K562 (cell line): ENCODE results near the gene RNF187. TPM values are rescaled to one million over a fixed set of nuclear protein-coding genes. Genes with fewer than 3 reads are reported as not detected.

Source experiments
- BRD9 ChIP-seq: fragments of 450-650 bp; IDR thresholded peaks from 2 replicates; pipeline ENCODE4 v1.6.1; 2018; ENCODE audit warnings: low read depth; ENCODE audit not compliant: partially characterized antibody
- ELF2 ChIP-seq: fragments of 250-450 bp; sonication (Bioruptor Pico); IDR thresholded peaks from 2 replicates; pipeline ENCODE4 v1.5.0; 2021; ENCODE audit warnings: mild to moderate bottlenecking
- ETV1 ChIP-seq: fragments of 450-650 bp; conservative IDR thresholded peaks from 2 replicates; pipeline ENCODE4 v1.6.1; 2016; ENCODE audit warnings: missing genetic modification characterization, control low read depth, low read depth, missing compliant biosample characterization
- HNRNPL ChIP-seq: fragments of 200-400 bp; formaldehyde crosslinking; IDR thresholded peaks from 2 replicates; pipeline ENCODE4 v1.6.1; 2017; ENCODE audit warnings: low read depth, mild to moderate bottlenecking, low read length
- L3MBTL2 ChIP-seq: fragments of 450-650 bp; IDR thresholded peaks from 2 replicates; pipeline ENCODE4 v1.6.1; 2016; ENCODE audit warnings: mild to moderate bottlenecking, moderate library complexity
- MAFK ChIP-seq: IDR thresholded peaks from 2 replicates; pipeline ENCODE4 v1.6.1; 2011; ENCODE audit warnings: low read length, improper control_type of control experiment
- NEUROD1 ChIP-seq: fragments of 150-350 bp; IDR thresholded peaks from 2 replicates; pipeline ENCODE4 v1.6.1; 2014; ENCODE audit warnings: borderline replicate concordance, low read length, low read depth; ENCODE audit not compliant: partially characterized antibody
- POLR2A ChIP-seq: fragments of 450-650 bp; conservative IDR thresholded peaks from 2 replicates; pipeline ENCODE4 v1.6.1; 2016
- PTRF ChIP-seq: fragments of 450-650 bp; IDR thresholded peaks from 2 replicates; pipeline ENCODE4 v1.6.1; 2016; ENCODE audit warnings: mild to moderate bottlenecking, missing genetic modification characterization, missing compliant biosample characterization
- SIN3B ChIP-seq: fragments of 450-650 bp; IDR thresholded peaks from 2 replicates; pipeline ENCODE4 v1.6.1; 2017; ENCODE audit warnings: low read depth, mild to moderate bottlenecking, moderate library complexity
- SNIP1 ChIP-seq: fragments of 450-650 bp; IDR thresholded peaks from 2 replicates; pipeline ENCODE4 v1.7.1; 2017; ENCODE audit warnings: low read depth, mild to moderate bottlenecking
- TEAD2 ChIP-seq: fragments of 450-650 bp; IDR thresholded peaks from 2 replicates; pipeline ENCODE4 v1.6.1; 2016; ENCODE audit warnings: missing genetic modification characterization, control low read depth, missing compliant biosample characterization
- TGIF2 ChIP-seq: sonication (generic); formaldehyde crosslinking; IDR thresholded peaks from 2 replicates; pipeline ENCODE4 v1.8.1; 2022; ENCODE audit warnings: mild to moderate bottlenecking, missing genetic modification reagents, moderate library complexity
- ZC3H4 ChIP-seq: sonication (generic); formaldehyde crosslinking; IDR thresholded peaks from 2 replicates; pipeline ENCODE4 v1.9.0; 2021; ENCODE audit warnings: missing genetic modification reagents, borderline replicate concordance
- ZEB2 ChIP-seq: fragments of 450-650 bp; IDR thresholded peaks from 2 replicates; pipeline ENCODE4 v1.6.1; 2016
- ZNF324 ChIP-seq: fragments of 250-450 bp; sonication (Bioruptor Pico); IDR thresholded peaks from 2 replicates; pipeline ENCODE4 v1.4.0; 2020; ENCODE audit warnings: mild to moderate bottlenecking
- ZNF766 ChIP-seq: fragments of 200-800 bp; sonication (Bioruptor generic); conservative IDR thresholded peaks from 2 replicates; pipeline ENCODE4 v1.6.1; 2016; ENCODE audit warnings: missing genetic modification characterization, missing compliant biosample characterization
- polyA plus RNA-seq, 8 experiments: library from polyadenylated mRNA; depleted of rRNA in 4 of 8; stranded (reverse) in 5 of 8; unstranded in 3 of 8; fragments of >200 nt; fragmentation: Nextera tagmentation in 2 of 8; fragmentation: Illumina TruSeq in 1 of 8; extraction: Ambion mirVana in 2 of 8; extraction: Trizol in 1 of 8; gene quantifications; 2 replicates each; pipeline versions ENCODE4 v1.2.1 to v1.2.3, GENCODE V29; 2011 to 2014; ENCODE audit warnings: inconsistent platforms in 1 of 8, missing spikeins in 1 of 8
- total RNA-seq, 7 experiments: library from RNA; depleted of rRNA in 6 of 7; stranded (reverse); fragments of >200 nt in 6 of 7; fragmentation: Illumina TruSeq in 2 of 7; extraction: Trizol in 2 of 7; gene quantifications; 2 replicates each; pipeline versions ENCODE4 v1.2.1 to v1.2.3, GENCODE V29; 2011 to 2021; ENCODE audit warnings: low replicate concordance in 1 of 7
- TF ChIP-seq, protein P1 (sequence below): sonication (generic); formaldehyde crosslinking; IDR thresholded peaks from 2 replicates; pipeline ENCODE4 v1.8.0; 2022; ENCODE audit warnings: missing genetic modification reagents, mild to moderate bottlenecking, borderline replicate concordance
- TF ChIP-seq, protein P2 (sequence below): fragments of 450-650 bp; IDR thresholded peaks from 2 replicates; pipeline ENCODE4 v1.6.1; 2016
- TF ChIP-seq, protein P3 (sequence below): fragments of 250-450 bp; sonication (Bioruptor Pico); IDR thresholded peaks from 2 replicates; pipeline ENCODE4 v1.5.0; 2021
- TF ChIP-seq, protein P4 (sequence below), 2 experiments: fragments of 450-650 bp; conservative IDR thresholded peaks; 2 replicates each; pipeline ENCODE4 v1.6.1; 2017; ENCODE audit warnings: mild to moderate bottlenecking in 2 of 2, moderate library complexity in 2 of 2
- TF ChIP-seq, protein P5 (sequence below): fragments of 250-450 bp; sonication (Bioruptor Pico); IDR thresholded peaks from 2 replicates; pipeline ENCODE4 v1.5.0; 2020; ENCODE audit warnings: mild to moderate bottlenecking

RNF187 gene
- total and polyA plus RNA-seq, 9 of the 15 experiments (the other 6 are each of a cell fraction or from before 2014, with no cell fraction given), result 2.3 to 119 (median 41.9) TPM

DNA sequence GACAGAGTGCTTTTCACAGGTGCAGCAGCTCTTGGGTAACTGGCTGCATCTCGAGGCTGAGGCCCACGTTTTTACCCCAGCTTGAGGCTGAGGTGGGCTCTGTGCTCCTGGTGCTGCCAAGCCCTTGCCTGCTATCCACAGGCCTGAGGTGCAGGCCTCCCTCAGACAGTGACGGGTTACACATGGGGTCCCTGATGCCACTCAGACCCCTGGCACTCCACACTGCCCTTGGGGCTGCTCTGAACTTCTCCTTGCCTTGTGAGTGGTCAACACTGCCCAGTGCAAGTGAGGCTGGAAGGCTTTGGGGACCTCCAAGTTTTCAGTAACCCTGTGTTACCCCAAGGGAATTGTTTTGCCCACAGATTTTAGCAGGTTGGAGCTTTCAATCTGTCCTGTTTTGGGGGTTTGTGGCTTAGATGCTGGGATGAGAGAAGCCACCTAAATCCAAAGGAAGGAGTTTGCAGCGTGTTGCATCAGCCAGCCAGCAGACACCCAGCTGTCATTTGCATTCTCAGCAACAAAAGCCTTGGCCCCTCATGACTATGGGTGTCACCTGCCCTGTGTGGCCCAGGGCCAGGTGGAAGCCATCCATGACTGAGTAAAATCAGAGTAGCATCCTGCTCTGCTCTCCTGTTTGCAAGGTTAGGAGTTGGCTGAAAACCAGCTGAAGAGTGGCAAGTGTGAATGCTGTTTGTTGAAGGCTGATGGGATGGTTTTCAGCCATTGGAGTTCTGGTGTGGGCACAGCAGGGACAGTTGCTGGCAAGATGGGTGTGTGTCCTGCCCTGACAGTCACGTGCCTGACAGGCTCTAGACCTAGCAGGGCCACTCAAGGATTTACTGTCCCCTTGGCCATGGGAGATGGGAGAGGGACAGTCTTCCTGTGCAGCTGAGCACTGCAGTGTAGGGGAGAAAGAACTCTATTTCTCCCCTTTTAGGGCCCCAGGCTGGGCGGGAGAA lies 3.2 kb downstream of the RNF187 start (continued):
- TF ChIP-seq SNIP1, result no peak
- TF ChIP-seq NEUROD1, result peak; percentile 48
- TF ChIP-seq BRD9, result peak; percentile 81
- TF ChIP-seq, protein P1, sequence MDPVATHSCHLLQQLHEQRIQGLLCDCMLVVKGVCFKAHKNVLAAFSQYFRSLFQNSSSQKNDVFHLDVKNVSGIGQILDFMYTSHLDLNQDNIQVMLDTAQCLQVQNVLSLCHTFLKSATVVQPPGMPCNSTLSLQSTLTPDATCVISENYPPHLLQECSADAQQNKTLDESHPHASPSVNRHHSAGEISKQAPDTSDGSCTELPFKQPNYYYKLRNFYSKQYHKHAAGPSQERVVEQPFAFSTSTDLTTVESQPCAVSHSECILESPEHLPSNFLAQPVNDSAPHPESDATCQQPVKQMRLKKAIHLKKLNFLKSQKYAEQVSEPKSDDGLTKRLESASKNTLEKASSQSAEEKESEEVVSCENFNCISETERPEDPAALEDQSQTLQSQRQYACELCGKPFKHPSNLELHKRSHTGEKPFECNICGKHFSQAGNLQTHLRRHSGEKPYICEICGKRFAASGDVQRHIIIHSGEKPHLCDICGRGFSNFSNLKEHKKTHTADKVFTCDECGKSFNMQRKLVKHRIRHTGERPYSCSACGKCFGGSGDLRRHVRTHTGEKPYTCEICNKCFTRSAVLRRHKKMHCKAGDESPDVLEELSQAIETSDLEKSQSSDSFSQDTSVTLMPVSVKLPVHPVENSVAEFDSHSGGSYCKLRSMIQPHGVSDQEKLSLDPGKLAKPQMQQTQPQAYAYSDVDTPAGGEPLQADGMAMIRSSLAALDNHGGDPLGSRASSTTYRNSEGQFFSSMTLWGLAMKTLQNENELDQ (CRISPR knock-in tag), result no peak
- TF ChIP-seq ELF2 (CRISPR knock-in tag), result peak; percentile 49
- TF ChIP-seq ZNF324 (CRISPR knock-in tag), result peak; percentile 46; the same call in 1 of the 2 replicates
- TF ChIP-seq, protein P2, sequence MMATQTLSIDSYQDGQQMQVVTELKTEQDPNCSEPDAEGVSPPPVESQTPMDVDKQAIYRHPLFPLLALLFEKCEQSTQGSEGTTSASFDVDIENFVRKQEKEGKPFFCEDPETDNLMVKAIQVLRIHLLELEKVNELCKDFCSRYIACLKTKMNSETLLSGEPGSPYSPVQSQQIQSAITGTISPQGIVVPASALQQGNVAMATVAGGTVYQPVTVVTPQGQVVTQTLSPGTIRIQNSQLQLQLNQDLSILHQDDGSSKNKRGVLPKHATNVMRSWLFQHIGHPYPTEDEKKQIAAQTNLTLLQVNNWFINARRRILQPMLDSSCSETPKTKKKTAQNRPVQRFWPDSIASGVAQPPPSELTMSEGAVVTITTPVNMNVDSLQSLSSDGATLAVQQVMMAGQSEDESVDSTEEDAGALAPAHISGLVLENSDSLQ, result peak; percentile 87
- TF ChIP-seq, protein P3, sequence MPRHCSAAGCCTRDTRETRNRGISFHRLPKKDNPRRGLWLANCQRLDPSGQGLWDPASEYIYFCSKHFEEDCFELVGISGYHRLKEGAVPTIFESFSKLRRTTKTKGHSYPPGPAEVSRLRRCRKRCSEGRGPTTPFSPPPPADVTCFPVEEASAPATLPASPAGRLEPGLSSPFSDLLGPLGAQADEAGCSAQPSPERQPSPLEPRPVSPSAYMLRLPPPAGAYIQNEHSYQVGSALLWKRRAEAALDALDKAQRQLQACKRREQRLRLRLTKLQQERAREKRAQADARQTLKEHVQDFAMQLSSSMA, result peak; percentile 88
- no peak for TF ChIP-seq HNRNPL
- TF ChIP-seq ZC3H4 (CRISPR knock-in tag), result no peak
- peak; percentile 90 for TF ChIP-seq L3MBTL2
- peak; percentile 96 for TF ChIP-seq ZNF766
- TF ChIP-seq, protein P4, sequence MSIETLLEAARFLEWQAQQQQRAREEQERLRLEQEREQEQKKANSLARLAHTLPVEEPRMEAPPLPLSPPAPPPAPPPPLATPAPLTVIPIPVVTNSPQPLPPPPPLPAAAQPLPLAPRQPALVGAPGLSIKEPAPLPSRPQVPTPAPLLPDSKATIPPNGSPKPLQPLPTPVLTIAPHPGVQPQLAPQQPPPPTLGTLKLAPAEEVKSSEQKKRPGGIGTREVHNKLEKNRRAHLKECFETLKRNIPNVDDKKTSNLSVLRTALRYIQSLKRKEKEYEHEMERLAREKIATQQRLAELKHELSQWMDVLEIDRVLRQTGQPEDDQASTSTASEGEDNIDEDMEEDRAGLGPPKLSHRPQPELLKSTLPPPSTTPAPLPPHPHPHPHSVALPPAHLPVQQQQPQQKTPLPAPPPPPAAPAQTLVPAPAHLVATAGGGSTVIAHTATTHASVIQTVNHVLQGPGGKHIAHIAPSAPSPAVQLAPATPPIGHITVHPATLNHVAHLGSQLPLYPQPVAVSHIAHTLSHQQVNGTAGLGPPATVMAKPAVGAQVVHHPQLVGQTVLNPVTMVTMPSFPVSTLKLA (conservative IDR thresholded peaks at IDR 0.05), result 0 out of 4 replicates have a peak, but pooled peaks of 1 of the 2 experiments have one; percentile 20
- no peak for TF ChIP-seq POLR2A
- TF ChIP-seq TEAD2 (tag), result no peak; the same call in 1 of the 2 replicates
- TF ChIP-seq ZEB2, result peak; percentile 95
- TF ChIP-seq PTRF (tag), result peak; percentile 79
- no peak for TF ChIP-seq SIN3B
- TF ChIP-seq, protein P5, sequence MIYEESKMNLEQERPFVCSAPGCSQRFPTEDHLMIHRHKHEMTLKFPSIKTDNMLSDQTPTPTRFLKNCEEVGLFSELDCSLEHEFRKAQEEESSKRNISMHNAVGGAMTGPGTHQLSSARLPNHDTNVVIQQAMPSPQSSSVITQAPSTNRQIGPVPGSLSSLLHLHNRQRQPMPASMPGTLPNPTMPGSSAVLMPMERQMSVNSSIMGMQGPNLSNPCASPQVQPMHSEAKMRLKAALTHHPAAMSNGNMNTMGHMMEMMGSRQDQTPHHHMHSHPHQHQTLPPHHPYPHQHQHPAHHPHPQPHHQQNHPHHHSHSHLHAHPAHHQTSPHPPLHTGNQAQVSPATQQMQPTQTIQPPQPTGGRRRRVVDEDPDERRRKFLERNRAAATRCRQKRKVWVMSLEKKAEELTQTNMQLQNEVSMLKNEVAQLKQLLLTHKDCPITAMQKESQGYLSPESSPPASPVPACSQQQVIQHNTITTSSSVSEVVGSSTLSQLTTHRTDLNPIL (CRISPR knock-in tag), result peak; percentile 91
- peak; percentile 54 for TF ChIP-seq ETV1
- TF ChIP-seq TGIF2 (CRISPR knock-in tag), result no peak
- peak; percentile 59 for TF ChIP-seq MAFK
